ENCODE measurements around the gene COL11A2. TPM values are rescaled to one million over a fixed set of nuclear protein-coding genes. Genes with fewer than 3 reads are reported as not detected.

COL11A2 gene
- total and polyA plus RNA-seq, 7 experiments from 2014 or later = 0.26 to 3.5 (median 1.7) TPM; not detected in 1

Small RNA genes lying within 50 kb of the gene (microRNA-seq; reads per million reads assigned to microRNA genes)
- 2.1 reads per million for gene MIR219A1 (ENCODE audit: borderline microRNAs expressed)

Other genes with a start within 250 kb of the COL11A2 start
- 100 to 1,000 TPM in 1 of 5 experiments, 10 to 100 TPM in 4; 12.5 to 120 (median 29.6) TPM for gene HLA-DMA, start 239.4 kb downstream of the COL11A2 start, total RNA-seq
- 10 to 100 TPM; 19.3 to 25.6 TPM for gene HLA-DMA, start 239.4 kb downstream of the COL11A2 start, polyA plus RNA-seq
- gene BRD2, start 223.9 kb downstream of the COL11A2 start, total RNA-seq = 100 to 1,000 TPM; 275 to 391 (median 360) TPM
- gene BRD2, start 223.9 kb downstream of the COL11A2 start, polyA plus RNA-seq = 10 to 100 TPM; 33.4 to 82.6 TPM
- 10 to 100 TPM in 1 of 5 experiments, 1 to 10 TPM in 4; 3.0 to 10.5 (median 5.4) TPM for gene HLA-DOA, start 182.9 kb downstream of the COL11A2 start, total RNA-seq
- 1 to 10 TPM; 4.6 to 6.7 TPM for gene HLA-DOA, start 182.9 kb downstream of the COL11A2 start, polyA plus RNA-seq
- gene HLA-DPA1, start 118.8 kb downstream of the COL11A2 start, total RNA-seq = 100 to 1,000 TPM in 2 of 5 experiments, 10 to 100 TPM in 3; 20.2 to 295 (median 45.6) TPM
- gene HLA-DPA1, start 118.8 kb downstream of the COL11A2 start, polyA plus RNA-seq = 10 to 100 TPM; 21.1 to 67.0 TPM
- 100 to 1,000 TPM in 1 of 5 experiments, 10 to 100 TPM in 4; 13.7 to 308 (median 43.3) TPM for gene HLA-DPB1, start 116.5 kb downstream of the COL11A2 start, total RNA-seq
- 10 to 100 TPM; 24.9 to 87.6 TPM for gene HLA-DPB1, start 116.5 kb downstream of the COL11A2 start, polyA plus RNA-seq
- gene RXRB, start 8.2 kb upstream of the COL11A2 start, total RNA-seq = 100 to 1,000 TPM in 1 of 5 experiments, 10 to 100 TPM in 4; 50.3 to 103 (median 76.2) TPM
- 1 to 10 TPM; 7.6 to 9.4 TPM for gene RXRB, start 8.2 kb upstream of the COL11A2 start, polyA plus RNA-seq
- 10 to 100 TPM; 19.1 to 51.9 (median 27.9) TPM for gene SLC39A7, start 8.4 kb upstream of the COL11A2 start, total RNA-seq
- 10 to 100 TPM; 23.3 to 24.8 TPM for gene SLC39A7, start 8.4 kb upstream of the COL11A2 start, polyA plus RNA-seq
- gene HSD17B8, start 12.2 kb upstream of the COL11A2 start, total RNA-seq = 10 to 100 TPM in 4 of 5 experiments, 1 to 10 TPM in 1; 9.7 to 19.5 (median 10.7) TPM
- 10 to 100 TPM; 62.6 to 67.0 TPM for gene HSD17B8, start 12.2 kb upstream of the COL11A2 start, polyA plus RNA-seq
- 10 to 100 TPM; 36.2 to 47.2 (median 44.5) TPM for gene RING1, start 16.0 kb upstream of the COL11A2 start, total RNA-seq
- gene RING1, start 16.0 kb upstream of the COL11A2 start, polyA plus RNA-seq = 10 to 100 TPM in 1 of 2 donors, 1 to 10 TPM in 1; 9.5 to 10.4 TPM
- 100 to 1,000 TPM in 2 of 5 experiments, 10 to 100 TPM in 3; 74.3 to 110 (median 90.5) TPM for gene VPS52, start 79.4 kb upstream of the COL11A2 start, total RNA-seq
- gene VPS52, start 79.4 kb upstream of the COL11A2 start, polyA plus RNA-seq = 10 to 100 TPM; 15.5 to 26.8 TPM
- gene RPS18, start 79.6 kb upstream of the COL11A2 start, total RNA-seq = 1,000 to 10,000 TPM; 2,454 to 4,896 (median 3,431) TPM
- over 10,000 TPM in 1 of 2 donors, 1,000 to 10,000 TPM in 1; 8,513 to 10,735 TPM for gene RPS18, start 79.6 kb upstream of the COL11A2 start, polyA plus RNA-seq
- 10 to 100 TPM; 12.9 to 48.0 (median 18.2) TPM for gene B3GALT4, start 84.7 kb upstream of the COL11A2 start, total RNA-seq
- 10 to 100 TPM; 18.9 to 27.3 TPM for gene B3GALT4, start 84.7 kb upstream of the COL11A2 start, polyA plus RNA-seq
- gene WDR46, start 96.8 kb upstream of the COL11A2 start, total RNA-seq = 10 to 100 TPM; 25.3 to 62.7 (median 52.7) TPM
- 10 to 100 TPM; 55.2 to 82.9 TPM for gene WDR46, start 96.8 kb upstream of the COL11A2 start, polyA plus RNA-seq
- gene PFDN6, start 97.1 kb upstream of the COL11A2 start, total RNA-seq = 10 to 100 TPM; 14.6 to 73.2 (median 35.5) TPM
- 10 to 100 TPM; 26.5 to 36.3 TPM for gene PFDN6, start 97.1 kb upstream of the COL11A2 start, polyA plus RNA-seq
- 10 to 100 TPM; 45.7 to 76.8 (median 67.4) TPM for gene RGL2, start 106.5 kb upstream of the COL11A2 start, total RNA-seq
- 10 to 100 TPM in 1 of 2 donors, 1 to 10 TPM in 1; 4.1 to 11.5 TPM for gene RGL2, start 106.5 kb upstream of the COL11A2 start, polyA plus RNA-seq
- 100 to 1,000 TPM; 196 to 386 (median 240) TPM for gene TAPBP, start 121.6 kb upstream of the COL11A2 start, total RNA-seq
- gene TAPBP, start 121.6 kb upstream of the COL11A2 start, polyA plus RNA-seq = 100 to 1,000 TPM; 296 to 334 TPM
- gene ZBTB22, start 125.3 kb upstream of the COL11A2 start, total RNA-seq = 10 to 100 TPM; 15.5 to 30.1 (median 20.5) TPM
- gene ZBTB22, start 125.3 kb upstream of the COL11A2 start, polyA plus RNA-seq = 10 to 100 TPM; 15.6 TPM
- gene DAXX, start 130.5 kb upstream of the COL11A2 start, total RNA-seq = 10 to 100 TPM; 36.4 to 81.6 (median 79.6) TPM
- 100 to 1,000 TPM in 1 of 2 donors, 10 to 100 TPM in 1; 69.4 to 133 TPM for gene DAXX, start 130.5 kb upstream of the COL11A2 start, polyA plus RNA-seq
- gene KIFC1, start 199.4 kb upstream of the COL11A2 start, total RNA-seq = 10 to 100 TPM in 1 of 5 experiments, 1 to 10 TPM in 3, under 1 TPM in 1; 0.65 to 87.9 (median 1.6) TPM
- under 1 TPM; 0.18 to 0.92 TPM for gene KIFC1, start 199.4 kb upstream of the COL11A2 start, polyA plus RNA-seq
- 100 to 1,000 TPM in 4 of 5 experiments, 10 to 100 TPM in 1; 37.8 to 356 (median 235) TPM for gene PHF1, start 218.5 kb upstream of the COL11A2 start, total RNA-seq
- 10 to 100 TPM; 58.6 to 88.3 TPM for gene PHF1, start 218.5 kb upstream of the COL11A2 start, polyA plus RNA-seq
- gene CUTA, start 225.6 kb upstream of the COL11A2 start, total RNA-seq = 100 to 1,000 TPM; 148 to 235 (median 158) TPM
- gene CUTA, start 225.6 kb upstream of the COL11A2 start, polyA plus RNA-seq = 100 to 1,000 TPM; 389 to 466 TPM
- gene SYNGAP1, start 227.6 kb upstream of the COL11A2 start, total RNA-seq = 10 to 100 TPM; 35.5 to 94.1 (median 57.9) TPM
- 1 to 10 TPM in 1 of 2 donors, under 1 TPM in 1; 0.48 to 2.3 TPM for gene SYNGAP1, start 227.6 kb upstream of the COL11A2 start, polyA plus RNA-seq